B cell (primary cell): ENCODE results near the gene DOLPP1. TPM values are rescaled to one million over a fixed set of nuclear protein-coding genes. Genes with fewer than 3 reads are reported as not detected.

Experiments
- ATAC-seq: fragments of 200-7000 bp; cut with Tn5 transposase; one replicate; pipeline ENCODE4 v1.10.0; 2021; ENCODE audit warnings: low read depth, mild to moderate bottlenecking, moderate number of reproducible peaks, moderate library complexity
- CTCF ChIA-PET: fragments of 350-600 bp; sonication (Branson Sonifier 250); formaldehyde crosslinking; loops from one replicate; lab custom pipeline; 2021; ENCODE audit warnings: antibody characterized with exemption, inconsistent platforms; lab: Charles Lee
- POLR2A ChIA-PET: fragments of 350-600 bp; sonication (Branson Sonifier 250); formaldehyde crosslinking; loops from one replicate; lab custom pipeline; 2021; ENCODE audit warnings: antibody characterized with exemption; lab: Charles Lee
- DNase-seq: peaks from one replicate; pipeline ENCODE4 v3.0.0; 2013
- H2AFZ ChIP-seq: 2 replicates; pipeline ENCODE4 v1.6.1; 2012; ENCODE audit warnings: mild to moderate bottlenecking, low read depth, low read length; ENCODE audit not compliant: insufficient read depth, poor library complexity, severe bottlenecking
- H3K27ac ChIP-seq, 2 donors: 1 replicate in 1 of 2; 2 replicates in 1 of 2; pipeline ENCODE4 v1.5.1; 2012 to 2013; ENCODE audit warnings: low read length in 2 of 2, mild to moderate bottlenecking in 2 of 2, moderate library complexity in 1 of 2
- H3K27me3 ChIP-seq, 4 experiments: fragments of 200-600 bp in 1 of 4; sonication (generic) in 1 of 4; replicated peaks in 1 of 4; 1 replicate in 2 of 4; 2 replicates in 2 of 4; pipeline versions ENCODE4 v1.6.1 to v1.7.0; 2013 to 2016; ENCODE audit warnings: low read length in 3 of 4, mild to moderate bottlenecking in 2 of 4, mixed read lengths in 1 of 4, moderate library complexity in 1 of 4; ENCODE audit not compliant: insufficient read depth in 4 of 4, control insufficient read depth in 3 of 4; ENCODE audit errors: control extremely low read depth in 1 of 4
- H3K36me3 ChIP-seq, 2 experiments: replicated peaks in 1 of 2; 1 replicate in 1 of 2; 2 replicates in 1 of 2; pipeline versions ENCODE4 v1.6.1 to v1.7.1; 2013; ENCODE audit warnings: low read length in 1 of 2; ENCODE audit not compliant: insufficient read depth in 2 of 2, control insufficient read depth in 1 of 2; ENCODE audit errors: control extremely low read depth in 1 of 2, extremely low read depth in 1 of 2
- H3K4me1 ChIP-seq, 2 donors: fragments of 200-600 bp in 1 of 2; sonication (generic) in 1 of 2; 1 replicate in 1 of 2; 2 replicates in 1 of 2; pipeline versions ENCODE4 v1.5.1 to v1.6.1; 2013 to 2017; ENCODE audit warnings: low read length in 2 of 2; ENCODE audit not compliant: control insufficient read depth in 2 of 2, insufficient read depth in 2 of 2
- H3K4me2 ChIP-seq: replicated peaks from 2 replicates; pipeline ENCODE3; 2012; ENCODE audit warnings: mild to moderate bottlenecking, low read depth, low read length; ENCODE audit not compliant: poor library complexity, severe bottlenecking
- H3K4me3 ChIP-seq, 5 experiments: fragments of 200-600 bp in 1 of 5; sonication (generic) in 1 of 5; 1 replicate in 3 of 5; 2 replicates in 2 of 5; pipeline versions ENCODE4 v1.5.1 to v1.7.0; 2011 to 2016; ENCODE audit warnings: low read length in 4 of 5, mild to moderate bottlenecking in 4 of 5, low read depth in 2 of 5, control low read depth in 1 of 5, moderate library complexity in 1 of 5; ENCODE audit not compliant: insufficient read depth in 1 of 5; ENCODE audit errors: control extremely low read depth in 1 of 5, extremely low read depth in 1 of 5
- H3K79me2 ChIP-seq: fragments of 200-600 bp; sonication (generic); one replicate; pipeline ENCODE4 v1.6.0; 2016; ENCODE audit warnings: low read length; ENCODE audit not compliant: control insufficient read depth, insufficient read depth
- H3K9ac ChIP-seq: fragments of 200-600 bp; sonication (generic); 2 replicates; pipeline ENCODE4 v1.6.1; 2017; ENCODE audit warnings: mild to moderate bottlenecking, low read length, moderate library complexity
- H3K9me3 ChIP-seq, 3 donors: one replicate each; pipeline versions ENCODE4 v1.6.1 to v1.7.1; 2013; ENCODE audit warnings: low read length in 2 of 3; ENCODE audit not compliant: control insufficient read depth in 2 of 3, insufficient read depth in 1 of 3; ENCODE audit errors: control extremely low read depth in 1 of 3
- H4K20me1 ChIP-seq: 2 replicates; pipeline ENCODE4 v1.6.0; 2012; ENCODE audit warnings: mild to moderate bottlenecking, low read length; ENCODE audit not compliant: insufficient read depth, control insufficient read depth, poor library complexity, severe bottlenecking
- H3K27ac Mint-ChIP-seq: one replicate; pipeline ENCODE4 v1.8.0; 2021; ENCODE audit warnings: mixed read lengths
- H3K27me3 Mint-ChIP-seq: one replicate; pipeline ENCODE4 v1.8.0; 2021; ENCODE audit warnings: mixed read lengths
- H3K4me1 Mint-ChIP-seq: one replicate; pipeline ENCODE4 v1.8.0; 2021; ENCODE audit warnings: mixed read lengths
- H3K4me3 Mint-ChIP-seq: one replicate; pipeline ENCODE4 v1.8.0; 2021; ENCODE audit warnings: mixed read lengths
- H3K9me3 Mint-ChIP-seq: one replicate; pipeline ENCODE4 v1.8.0; 2022; ENCODE audit warnings: mixed read lengths; ENCODE audit not compliant: insufficient read depth
- CTCF ChIP-seq: fragments of 200-600 bp; IDR thresholded peaks from one replicate; pipeline ENCODE4 v1.8.0; 2022; ENCODE audit warnings: antibody characterized with exemption, mild to moderate bottlenecking
- EZH2 ChIP-seq: IDR thresholded peaks from 2 replicates; pipeline ENCODE4 v1.6.1; 2012; ENCODE audit warnings: borderline replicate concordance, low read depth, mild to moderate bottlenecking, moderate library complexity, low read length; ENCODE audit not compliant: insufficient read depth, poor library complexity, severe bottlenecking
- WGBS: methylation state at CpG from one replicate; pipeline ENCODE4 v1.1.5; 2013; ENCODE audit warnings: missing lambda C conversion rate; ENCODE audit not compliant: insufficient coverage; 5-methylcytosine and 5-hydroxymethylcytosine counted together
- intact Hi-C: fragments of 100-400 bp; cut with micrococcal nuclease; formaldehyde crosslinking; loops from one replicate; pipeline ENCODE4 v1.10.0; 2022
- polyA plus RNA-seq: library from polyadenylated mRNA; depleted of rRNA; stranded (reverse); fragments of >200 nt; gene quantifications from 2 replicates; pipeline ENCODE4 v1.2.3, GENCODE V29; 2012
- total RNA-seq, 2 donors: library from RNA; stranded (reverse); fragments of 120-200 nt in 1 of 2; gene quantifications; 1 replicate in 1 of 2; 2 replicates in 1 of 2; pipeline versions ENCODE4 v1.2.3 to v1.2.4, GENCODE V29; 2013 to 2022

Gene DOLPP1
- total and polyA plus RNA-seq, 2 donors (not counting 1 experiment from before 2014, with no cell fraction given), result 4.7 to 8.6 TPM

GRCh38 chr9:129104051-129104450 lies 23.1 kb downstream of the DOLPP1 start:
- Mint-ChIP-seq H3K9me3 (no peaks in the 10 kb centered on the region), H3K27ac (no peak overlapping the region), H3K4me3 (no peak overlapping the region), H3K4me1 (no peaks in the 10 kb centered on the region), H3K27me3 (no peaks in the 10 kb centered on the region)
- intact Hi-C loops, result no loop called here
- H3K4me2 ChIP-seq, result no peak overlapping the region
- 88% methylated on average over 10 of the region's 11 CpGs for WGBS
- no peak overlapping the region for H3K27ac ChIP-seq
- TF ChIP-seq CTCF (no peak), EZH2 (no peak)
- H3K79me2 ChIP-seq, result no peaks in the 10 kb centered on the region
- no peak overlapping the region for H3K9ac ChIP-seq
- no peaks in the 10 kb centered on the region for H3K36me3 ChIP-seq
- ATAC-seq (no peak), DNase-seq (no peak)
- H4K20me1 ChIP-seq, result no peaks in the 10 kb centered on the region
- POLR2A ChIA-PET, result no interaction called here
- no peak overlapping the region for H2AFZ ChIP-seq
- H3K4me3 ChIP-seq, result no peak overlapping the region
- no peaks in the 10 kb centered on the region for H3K9me3 ChIP-seq
- CTCF ChIA-PET, result interaction anchor here (1.5 kb wide), 1 partner anchor 9 kb away, joined by 3 read pairs; no protein-coding TSS in a partner anchor
- no peaks in the 10 kb centered on the region for H3K27me3 ChIP-seq
- H3K4me1 ChIP-seq, result no peaks in the 10 kb centered on the region

GRCh38 chr9:129105857-129106694 lies 25.2 kb downstream of the DOLPP1 start:
- ChIA-PET POLR2A (no interaction called here), CTCF (no interaction called here)
- intact Hi-C loops, result no loop called here
- no peak overlapping the region for H3K27ac Mint-ChIP-seq
- H3K27ac ChIP-seq, result no peak overlapping the region
- H3K79me2 ChIP-seq, result no peaks in the 10 kb centered on the region
- no peak overlapping the region for H2AFZ ChIP-seq
- H4K20me1 ChIP-seq, result no peaks in the 10 kb centered on the region
- 90% methylated on average over 14 of the region's 17 CpGs for WGBS
- peaks cover 3 to 6% of the 10 kb centered on the region in 2 donors for H3K4me1 ChIP-seq
- no peaks in the 10 kb centered on the region for H3K27me3 ChIP-seq
- no peaks in the 10 kb centered on the region for H3K9me3 Mint-ChIP-seq
- no peak overlapping the region for H3K4me3 ChIP-seq
- H3K9ac ChIP-seq, result no peak overlapping the region
- H3K9me3 ChIP-seq, result no peaks in the 10 kb centered on the region
- no peak for ATAC-seq
- TF ChIP-seq EZH2 (no peak), CTCF (no peak)
- H3K27me3 Mint-ChIP-seq, result no peaks in the 10 kb centered on the region
- no peak for DNase-seq
- H3K4me2 ChIP-seq, result no peak overlapping the region
- H3K36me3 ChIP-seq, result no peaks in the 10 kb centered on the region
- peaks cover 8% of the 10 kb centered on the region for H3K4me1 Mint-ChIP-seq
- H3K4me3 Mint-ChIP-seq, result no peak overlapping the region
